GM21619 (cell line): Measurements from ENCODE around the gene GPRIN2.

Experiments
- ATAC-seq: cut with Tn5 transposase; IDR thresholded peaks from one replicate; pipeline ENCODE4 v1.9.1; 2021; ENCODE audit not compliant: unreplicated experiment

The GPRIN2 gene

GRCh38 chr10:46549171-46550075 lies 7.0 kb downstream of the GPRIN2 start:
- ATAC-seq, result no peak

DNA sequence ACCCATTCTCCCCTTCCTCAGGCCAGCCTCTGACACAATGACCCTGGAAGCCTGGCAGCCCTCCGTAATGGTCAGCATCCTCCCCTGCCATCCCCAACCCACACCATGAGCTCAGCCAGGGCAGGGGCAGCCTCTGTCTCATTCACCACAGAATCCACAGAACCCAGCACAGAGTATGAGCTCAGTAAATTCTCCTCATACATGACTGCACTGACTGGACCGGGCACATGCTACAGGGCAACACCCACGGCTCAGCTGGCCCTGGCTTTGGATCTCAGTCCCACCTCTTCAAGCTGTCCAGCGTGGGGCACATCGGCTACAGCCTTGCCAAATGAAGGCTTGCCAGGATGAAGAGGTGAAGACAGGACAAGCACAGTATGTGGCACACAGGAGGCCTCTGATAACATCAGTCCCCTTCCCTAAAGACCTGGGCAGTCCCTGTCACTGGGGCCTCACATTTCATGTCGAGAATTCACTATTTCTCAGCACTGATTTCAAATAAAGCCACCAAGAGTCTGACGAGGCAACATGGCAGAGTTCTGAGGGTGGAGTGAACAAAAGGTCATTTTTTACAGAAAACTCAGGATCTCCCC lies 7.9 kb downstream of the GPRIN2 start:
- no peak for ATAC-seq

DNA sequence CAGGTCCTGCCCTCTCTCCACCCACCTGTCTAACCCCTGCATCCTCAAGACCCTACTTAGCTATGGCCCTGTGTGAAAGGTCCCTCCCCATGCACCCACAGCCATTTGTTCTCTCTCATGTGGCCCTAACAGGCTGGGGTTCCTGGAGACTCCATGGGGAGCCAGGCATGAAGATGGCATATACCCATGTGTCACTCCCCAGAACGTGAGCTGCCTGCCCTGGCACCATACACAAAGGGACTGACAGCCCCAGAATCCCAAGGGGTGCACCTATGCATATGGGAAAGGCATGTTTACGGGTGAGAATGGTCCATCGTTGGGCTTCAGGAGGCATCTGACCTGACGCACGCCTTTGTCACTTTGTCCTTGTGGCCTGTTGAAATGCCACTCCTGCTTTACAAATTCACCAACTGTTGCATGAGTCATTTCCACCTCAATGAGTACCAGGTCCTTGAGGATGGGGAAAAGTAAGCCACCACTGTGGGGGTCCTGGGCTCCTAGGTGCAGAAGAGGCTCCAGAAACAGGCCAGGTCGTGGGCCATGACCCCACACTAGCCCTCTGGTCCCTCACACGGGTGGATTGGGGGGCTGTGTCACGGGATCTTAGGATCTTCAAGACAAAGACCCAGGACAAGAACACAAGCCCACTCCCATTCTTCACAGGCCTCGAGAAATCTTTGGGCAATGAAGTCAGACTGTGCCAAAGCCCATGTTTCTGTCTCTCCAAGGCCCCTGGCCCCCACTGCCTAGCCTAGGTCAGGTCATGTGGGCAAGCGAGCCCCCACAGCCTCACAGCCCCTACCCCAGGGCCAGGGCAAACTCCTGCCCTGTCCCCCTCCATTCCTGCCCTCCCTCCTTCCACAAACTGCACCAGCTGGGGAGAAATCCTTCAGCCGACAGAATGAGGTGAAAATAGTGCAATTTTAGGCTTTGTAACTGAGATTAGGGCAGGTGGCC lies 8.6 kb downstream of the GPRIN2 start:
- no peak for ATAC-seq

- no peak for ATAC-seq
Observed at GRCh38 chr10:46546591-46547540, 9.6 kb downstream of the GPRIN2 start.

GRCh38 chr10:46545861-46546590 lies 10.4 kb downstream of the GPRIN2 start:
- ATAC-seq, result no peak

- ATAC-seq, result no peak
Observed at GRCh38 chr10:46544989-46545791, 11.3 kb downstream of the GPRIN2 start.

DNA sequence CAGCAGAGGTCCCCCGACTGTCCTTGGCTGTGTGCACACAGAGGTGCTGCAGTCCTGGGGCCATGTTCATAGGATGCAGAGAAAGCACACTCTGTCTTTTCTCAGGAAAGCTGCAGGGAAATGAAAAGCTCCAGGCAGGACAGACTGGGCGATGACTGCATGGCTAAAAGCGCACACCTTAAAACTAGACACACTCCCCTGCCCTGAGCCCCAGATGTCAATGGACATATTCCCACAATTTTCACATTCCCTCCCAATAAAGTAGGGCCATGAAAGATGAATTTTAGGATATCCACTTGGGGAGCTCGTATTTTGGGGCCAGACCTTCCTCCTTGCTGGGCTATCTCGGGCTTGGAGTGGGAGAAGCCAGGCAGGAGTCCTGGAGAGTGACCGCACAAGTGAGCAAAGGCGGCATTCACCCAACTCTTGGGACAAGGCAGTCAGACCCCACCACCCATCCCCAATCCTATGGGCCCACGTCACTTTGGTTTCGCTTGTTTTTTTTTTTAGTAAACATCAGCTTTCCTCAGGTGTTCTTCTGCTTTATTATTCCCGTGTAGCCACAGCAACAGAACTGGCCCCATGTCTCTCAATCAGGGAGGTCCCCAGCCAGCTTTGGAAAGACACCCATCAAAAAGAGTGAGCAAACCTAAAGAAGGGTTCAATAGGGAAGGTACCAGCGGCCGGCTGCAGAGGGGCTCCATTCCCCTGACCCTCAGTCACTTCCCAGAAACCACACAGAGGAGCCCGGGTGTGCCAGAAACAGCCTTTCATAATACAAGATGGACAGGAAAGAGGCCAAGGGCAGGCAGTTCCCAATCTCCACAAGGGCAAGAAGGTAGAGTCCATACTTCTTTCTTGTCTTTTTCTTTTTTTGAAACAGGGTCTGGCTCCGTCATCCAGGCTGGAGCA lies 12.7 kb downstream of the GPRIN2 start:
- no peak for ATAC-seq

DNA sequence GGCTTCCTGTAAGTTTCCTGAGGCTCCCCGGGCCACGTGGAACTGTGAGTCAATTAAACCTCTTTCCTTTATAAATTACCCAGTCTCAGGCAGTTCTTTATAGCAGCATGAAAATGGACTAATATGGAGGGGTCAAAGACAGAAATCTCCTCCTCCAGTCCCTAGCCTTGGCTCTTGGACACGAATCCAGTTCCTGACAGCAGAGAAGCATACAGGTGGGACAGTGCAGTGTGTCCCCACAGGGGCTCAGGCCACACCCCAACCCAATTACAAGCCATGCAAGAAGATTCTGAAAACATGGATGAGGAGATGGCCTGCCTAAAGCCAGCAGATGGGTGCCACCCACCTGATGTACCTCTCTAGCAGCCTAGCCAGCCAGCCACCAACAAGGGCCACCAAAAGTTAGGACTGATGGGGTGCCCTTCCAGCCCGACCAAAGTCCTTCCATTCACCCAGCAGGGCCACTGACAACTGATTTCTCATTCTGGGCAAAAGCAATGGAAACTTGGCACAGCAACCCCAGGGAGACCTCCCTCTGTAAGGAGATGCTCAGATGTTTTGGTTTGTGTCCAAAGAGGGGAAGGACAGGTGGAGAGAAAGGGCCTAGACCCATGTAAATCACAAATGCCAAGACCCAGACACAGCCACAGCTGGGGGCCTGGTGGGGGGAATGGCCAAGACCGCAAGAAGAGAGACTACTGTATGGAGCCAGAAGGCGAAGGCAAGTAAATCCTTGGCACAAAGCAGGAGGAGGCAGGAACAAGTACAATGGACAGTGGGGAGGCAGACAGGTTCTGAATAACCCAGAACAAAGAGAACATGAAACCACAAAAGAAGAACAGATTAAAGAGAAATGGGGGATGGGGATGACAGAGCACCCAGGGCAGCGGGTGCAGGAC lies 13.6 kb downstream of the GPRIN2 start:
- no peak for ATAC-seq

- ATAC-seq, result no peak
Observed at GRCh38 chr10:46541735-46542566, 14.5 kb downstream of the GPRIN2 start.

GRCh38 chr10:46541017-46541661 lies 15.3 kb downstream of the GPRIN2 start:
- no peak for ATAC-seq

GRCh38 chr10:46540412-46541016 lies 15.9 kb downstream of the GPRIN2 start:
- no peak for ATAC-seq

- ATAC-seq, result no peak
Observed at GRCh38 chr10:46539596-46540411, 16.7 kb downstream of the GPRIN2 start.

- ATAC-seq, result no peak
Observed at GRCh38 chr10:46538717-46539426, 17.6 kb downstream of the GPRIN2 start.
